ENCODE measurements around the gene SYK. TPM values are rescaled to one million over a fixed set of nuclear protein-coding genes. Genes with fewer than 3 reads are reported as not detected.

The SYK gene
- total and polyA plus RNA-seq, 7 experiments from 2014 or later = 0.26 to 71.6 (median 2.1) TPM

DNA sequence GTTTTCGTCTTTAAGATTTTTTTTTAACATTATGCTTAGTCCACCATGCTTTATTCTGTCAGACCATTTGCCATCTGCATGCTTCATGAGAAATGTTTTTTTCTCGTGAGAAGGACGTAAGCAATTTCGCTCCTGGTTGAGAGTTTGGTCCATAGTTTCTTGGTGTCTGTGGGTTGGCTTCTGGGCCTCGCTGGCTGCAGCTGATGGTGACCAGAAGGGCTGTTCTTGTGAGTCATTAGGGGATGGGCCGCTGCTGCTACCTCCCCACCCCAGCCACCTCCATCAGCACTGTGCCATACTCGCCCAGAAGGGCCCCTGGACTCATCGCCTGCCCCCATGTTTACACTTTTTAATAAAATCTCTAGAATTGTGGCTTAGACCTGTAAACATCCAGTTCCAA, 11.4 kb downstream of the SYK start:
- no peak overlapping the region for H3K4me3 Mint-ChIP-seq
- H3K27me3 ChIP-seq (ENCODE audit: control insufficient read depth in 2 of 2, insufficient read depth in 2 of 2, low read length in 2 of 2) = no peaks in the 10 kb centered on the region
- no peak overlapping the region for H3K27ac Mint-ChIP-seq
- no peak overlapping the region for H3K27ac ChIP-seq (ENCODE audit: low read depth, low read length)
- peaks cover 0 to 4% (median 0%) of the 10 kb centered on the region in 11 donors for H3K9me3 Mint-ChIP-seq
- ATAC-seq (no peak), DNase-seq (no peak)
- intact Hi-C loops (cut with micrococcal nuclease) = no loop called here
- ChIA-PET POLR2A (interaction anchor here (0.7 kb wide), 1 partner anchor 52 kb away, joined by 3 read pairs; no protein-coding TSS in a partner anchor), CTCF (no interaction called here)
- peaks cover 0 to 10% of the 10 kb centered on the region in 2 donors for H3K4me1 ChIP-seq (ENCODE audit: control insufficient read depth in 2 of 2, insufficient read depth in 2 of 2, low read length in 2 of 2)
- H3K9me3 ChIP-seq (ENCODE audit: control insufficient read depth in 2 of 3, low read length in 3 of 3) = no peaks in the 10 kb centered on the region
- H3K36me3 Mint-ChIP-seq = peaks cover 0 to 4% (median 2%) of the 10 kb centered on the region in 5 donors
- H3K36me3 ChIP-seq (ENCODE audit: control insufficient read depth in 2 of 3, insufficient read depth in 3 of 3, low read length in 3 of 3) = no peaks in the 10 kb centered on the region
- peaks cover 14 to 48% (median 17%) of the 10 kb centered on the region in 7 donors for H3K4me1 Mint-ChIP-seq
- peaks cover 18 to 31% (median 25%) of the 10 kb centered on the region in 5 donors for H3K27me3 Mint-ChIP-seq
- H3K4me3 ChIP-seq (ENCODE audit: low read length) = no peak overlapping the region

DNA sequence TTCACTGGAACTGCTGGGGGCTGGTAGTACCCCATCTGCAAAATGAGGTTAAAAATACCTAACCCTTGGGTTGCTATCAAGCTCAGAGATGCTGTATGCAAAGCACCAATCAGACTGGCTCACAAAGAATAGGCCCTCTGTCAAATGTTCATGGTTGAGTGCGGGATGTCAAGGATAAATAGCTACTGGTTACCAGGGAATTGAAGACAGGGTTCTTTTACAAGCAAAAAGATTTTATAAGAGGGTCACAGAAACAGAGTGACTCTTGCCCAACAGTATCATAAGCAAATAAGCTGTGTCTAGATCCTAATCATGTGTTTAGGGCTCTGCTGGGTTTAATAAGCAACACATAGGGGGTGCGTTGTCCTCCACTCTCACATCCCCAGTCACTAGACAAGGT, 11.9 kb downstream of the SYK start:
- Histone ChIP-seq H3K9me3 (ENCODE audit: control insufficient read depth in 2 of 3, low read length in 3 of 3) (no peaks in the 10 kb centered on the region), H3K27me3 (ENCODE audit: control insufficient read depth in 2 of 2, insufficient read depth in 2 of 2, low read length in 2 of 2) (no peaks in the 10 kb centered on the region), H3K36me3 (ENCODE audit: control insufficient read depth in 2 of 3, insufficient read depth in 3 of 3, low read length in 3 of 3) (no peaks in the 10 kb centered on the region), H3K27ac (ENCODE audit: low read depth, low read length) (no peak overlapping the region), H3K4me3 (ENCODE audit: low read length) (no peak overlapping the region), H3K4me1 (ENCODE audit: control insufficient read depth in 2 of 2, insufficient read depth in 2 of 2, low read length in 2 of 2) (peaks cover 0 to 10% of the 10 kb centered on the region in 2 donors)
- peaks cover 0 to 4% (median 0%) of the 10 kb centered on the region in 11 donors for H3K9me3 Mint-ChIP-seq
- H3K27me3 Mint-ChIP-seq = peaks cover 13 to 26% (median 20%) of the 10 kb centered on the region in 5 donors
- POLR2A ChIA-PET = interaction anchor here (0.7 kb wide), 1 partner anchor 51 kb away, joined by 3 read pairs; no protein-coding TSS in a partner anchor
- H3K36me3 Mint-ChIP-seq = peaks cover 0 to 4% (median 2%) of the 10 kb centered on the region in 5 donors
- DNase-seq = no peak
- no peak for ATAC-seq
- peaks cover 14 to 43% (median 17%) of the 10 kb centered on the region in 7 donors for H3K4me1 Mint-ChIP-seq
- H3K27ac Mint-ChIP-seq = peak overlapping the region in 1 of 9 donors; percentile 46
- intact Hi-C loops (cut with micrococcal nuclease) = no loop called here
- no peak overlapping the region for H3K4me3 Mint-ChIP-seq
- CTCF ChIA-PET = no interaction called here

DNA sequence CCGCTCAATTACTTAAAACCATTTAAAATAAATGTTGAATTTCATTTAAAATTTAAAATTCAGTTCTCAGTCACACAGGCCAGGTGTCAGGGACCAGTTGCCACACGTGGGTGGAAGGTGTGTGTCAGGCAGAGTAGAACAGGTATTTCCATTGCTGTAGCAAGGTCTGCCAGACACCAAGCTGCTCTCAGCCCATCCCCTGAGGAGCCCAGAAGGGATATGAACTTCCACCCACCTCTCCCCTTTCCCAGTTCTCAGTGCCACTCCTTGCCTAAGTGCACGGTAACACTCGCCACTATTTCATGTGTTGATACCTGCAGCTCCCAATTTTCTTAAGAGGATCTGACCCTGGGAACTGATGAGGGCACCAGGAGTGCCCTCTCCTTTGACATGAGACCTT, 12.7 kb downstream of the SYK start:
- H3K4me3 ChIP-seq (ENCODE audit: low read length) = no peak overlapping the region
- intact Hi-C loops (cut with micrococcal nuclease) = no loop called here
- peaks cover 0 to 10% of the 10 kb centered on the region in 2 donors for H3K4me1 ChIP-seq (ENCODE audit: control insufficient read depth in 2 of 2, insufficient read depth in 2 of 2, low read length in 2 of 2)
- Mint-ChIP-seq H3K27ac (no peak overlapping the region), H3K9me3 (peaks cover 0 to 4% (median 0%) of the 10 kb centered on the region in 11 donors), H3K4me3 (no peak overlapping the region), H3K4me1 (peaks cover 10 to 34% (median 17%) of the 10 kb centered on the region in 7 donors), H3K27me3 (peaks cover 5 to 17% (median 12%) of the 10 kb centered on the region in 5 donors), H3K36me3 (peaks cover 0 to 4% (median 2%) of the 10 kb centered on the region in 5 donors)
- no peaks in the 10 kb centered on the region for H3K36me3 ChIP-seq (ENCODE audit: control insufficient read depth in 2 of 3, insufficient read depth in 3 of 3, low read length in 3 of 3)
- CTCF ChIA-PET = no interaction called here
- no peak for DNase-seq
- H3K27me3 ChIP-seq (ENCODE audit: control insufficient read depth in 2 of 2, insufficient read depth in 2 of 2, low read length in 2 of 2) = no peaks in the 10 kb centered on the region
- POLR2A ChIA-PET = no interaction called here
- no peak for ATAC-seq
- no peaks in the 10 kb centered on the region for H3K9me3 ChIP-seq (ENCODE audit: control insufficient read depth in 2 of 3, low read length in 3 of 3)
- no peak overlapping the region for H3K27ac ChIP-seq (ENCODE audit: low read depth, low read length)

DNA sequence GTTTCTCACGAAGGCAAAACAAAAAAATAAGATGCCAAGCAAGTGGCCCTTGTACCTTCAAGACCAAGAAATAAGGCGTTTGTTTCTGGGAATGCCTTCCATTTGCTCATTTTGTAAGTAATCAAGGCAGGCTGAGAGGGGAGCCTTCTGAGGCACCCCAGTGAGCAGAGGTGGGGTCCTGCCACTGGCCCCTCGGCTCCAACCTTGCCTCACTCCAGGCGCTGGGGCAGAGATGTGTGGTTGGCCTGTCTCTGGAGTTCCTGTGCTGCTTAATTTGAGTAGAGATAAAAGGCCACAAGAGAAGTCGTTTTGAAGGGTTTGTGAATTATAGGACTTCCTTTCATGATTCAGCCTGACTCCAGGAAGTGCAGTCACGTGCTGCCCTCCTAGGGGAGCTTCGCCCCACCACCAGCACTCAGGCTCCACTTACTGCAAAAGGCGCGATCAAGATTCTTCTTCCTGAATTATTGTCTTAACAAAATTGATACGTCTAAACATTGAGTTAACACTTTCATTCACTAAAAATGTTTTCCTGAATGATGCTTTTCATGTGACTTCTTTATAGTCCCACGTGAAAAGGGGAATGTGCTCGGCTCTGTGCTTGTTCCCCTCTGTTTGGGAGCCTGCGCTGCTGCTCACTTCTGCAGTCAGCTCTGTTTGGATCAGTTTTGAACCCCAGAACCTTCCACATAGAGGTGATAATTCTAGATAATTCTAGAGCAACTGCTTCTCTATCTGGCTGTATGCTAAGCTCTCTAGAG, 13.7 kb downstream of the SYK start:
- ChIA-PET CTCF (interaction anchor here (0.9 to 1.1 kb wide), 2 partner anchors 14 to 1213 kb away, joined by 3 to 4 read pairs; no protein-coding TSS in a partner anchor), POLR2A (interaction anchor here (0.7 to 0.9 kb wide), 2 partner anchors 8 to 12 kb away, joined by 3 read pairs; no protein-coding TSS in a partner anchor)
- DNase-seq (peak in 5 of 9 donors; percentile 6 to 15 (median 9)), ATAC-seq (peak; percentile 82)
- Mint-ChIP-seq H3K36me3 (peaks cover 0 to 4% (median 2%) of the 10 kb centered on the region in 5 donors), H3K4me1 (peaks cover 8 to 28% (median 17%) of the 10 kb centered on the region in 7 donors), H3K4me3 (peak overlapping the region in 9 of 10 donors; percentile 61 to 77 (median 74)), H3K27ac (peak overlapping the region in 6 of 9 donors; percentile 2 to 83 (median 55)), H3K27me3 (peaks cover 0 to 12% (median 4%) of the 10 kb centered on the region in 5 donors), H3K9me3 (peaks cover 0 to 4% (median 0%) of the 10 kb centered on the region in 11 donors)
- Histone ChIP-seq H3K27me3 (ENCODE audit: control insufficient read depth in 2 of 2, insufficient read depth in 2 of 2, low read length in 2 of 2) (no peaks in the 10 kb centered on the region), H3K4me1 (ENCODE audit: control insufficient read depth in 2 of 2, insufficient read depth in 2 of 2, low read length in 2 of 2) (peaks cover 0 to 10% of the 10 kb centered on the region in 2 donors), H3K27ac (ENCODE audit: low read depth, low read length) (no peak overlapping the region), H3K4me3 (ENCODE audit: low read length) (no peak overlapping the region), H3K9me3 (ENCODE audit: control insufficient read depth in 2 of 3, low read length in 3 of 3) (no peaks in the 10 kb centered on the region), H3K36me3 (ENCODE audit: control insufficient read depth in 2 of 3, insufficient read depth in 3 of 3, low read length in 3 of 3) (no peaks in the 10 kb centered on the region)
- intact Hi-C loops (cut with micrococcal nuclease) = no loop called here

DNA sequence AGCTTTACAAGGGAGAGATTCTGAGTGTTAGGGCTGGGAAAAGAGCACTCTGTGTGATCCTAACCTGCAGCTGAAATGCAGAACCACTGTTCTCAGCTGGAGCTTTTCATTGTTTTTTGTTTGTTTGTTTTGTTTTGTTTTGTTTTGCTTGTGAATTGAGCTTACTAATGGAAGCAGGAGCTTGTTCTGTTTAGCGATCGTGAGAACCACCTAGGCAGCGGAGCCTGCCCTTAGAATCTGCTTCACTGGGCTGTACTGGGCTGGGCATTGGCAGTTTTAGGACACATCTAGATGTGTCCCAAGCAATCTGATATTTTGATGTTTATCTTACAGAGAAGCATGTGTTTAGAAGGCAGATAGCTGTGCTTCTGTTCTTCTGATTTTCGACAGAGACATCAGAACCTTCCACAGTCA, 14.3 kb downstream of the SYK start:
- CTCF ChIA-PET = interaction anchor here (0.9 to 1.1 kb wide), 2 partner anchors 14 to 1213 kb away, joined by 3 to 4 read pairs; no protein-coding TSS in a partner anchor
- H3K27me3 ChIP-seq (ENCODE audit: control insufficient read depth in 2 of 2, insufficient read depth in 2 of 2, low read length in 2 of 2) = no peaks in the 10 kb centered on the region
- H3K36me3 ChIP-seq (ENCODE audit: control insufficient read depth in 2 of 3, insufficient read depth in 3 of 3, low read length in 3 of 3) = no peaks in the 10 kb centered on the region
- H3K4me3 ChIP-seq (ENCODE audit: low read length) = no peak overlapping the region
- Mint-ChIP-seq H3K36me3 (peaks cover 0 to 4% (median 2%) of the 10 kb centered on the region in 5 donors), H3K4me1 (peaks cover 8 to 24% (median 17%) of the 10 kb centered on the region in 7 donors), H3K27me3 (peaks cover 0 to 8% (median 0%) of the 10 kb centered on the region in 5 donors), H3K27ac (peak overlapping the region in 3 of 9 donors; percentile 2 to 61 (median 49)), H3K9me3 (peaks cover 0 to 4% (median 0%) of the 10 kb centered on the region in 11 donors), H3K4me3 (peak overlapping the region in 5 of 10 donors; percentile 61 to 74 (median 66))
- H3K4me1 ChIP-seq (ENCODE audit: control insufficient read depth in 2 of 2, insufficient read depth in 2 of 2, low read length in 2 of 2) = peaks cover 0 to 10% of the 10 kb centered on the region in 2 donors
- no peaks in the 10 kb centered on the region for H3K9me3 ChIP-seq (ENCODE audit: control insufficient read depth in 2 of 3, low read length in 3 of 3)
- DNase-seq (no peak), ATAC-seq (peak; percentile 24)
- intact Hi-C loops (cut with micrococcal nuclease) = no loop called here
- POLR2A ChIA-PET = interaction anchor here (0.7 to 0.9 kb wide), 2 partner anchors 9 to 12 kb away, joined by 3 read pairs; no protein-coding TSS in a partner anchor
- no peak overlapping the region for H3K27ac ChIP-seq (ENCODE audit: low read depth, low read length)

DNA sequence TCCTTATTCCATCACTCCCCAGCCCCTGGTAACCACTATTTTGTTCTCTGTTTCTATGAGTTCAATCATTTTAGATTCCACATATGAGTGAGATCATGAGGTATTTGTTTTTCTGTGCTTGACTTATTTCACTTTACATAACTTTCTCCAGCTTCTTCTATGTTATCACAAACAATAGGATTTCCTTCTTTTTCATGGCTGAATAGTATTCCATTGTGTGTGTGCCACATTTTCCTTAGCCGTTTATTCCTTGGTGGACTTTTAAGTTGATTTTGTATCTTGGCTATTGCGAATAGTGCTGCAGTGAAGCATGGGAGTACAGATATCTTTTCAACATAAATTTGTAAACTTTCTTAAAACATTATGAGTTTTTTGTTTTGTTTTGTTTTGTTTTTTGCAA, 15.1 kb downstream of the SYK start:
- Histone ChIP-seq H3K9me3 (ENCODE audit: control insufficient read depth in 2 of 3, low read length in 3 of 3) (no peaks in the 10 kb centered on the region), H3K36me3 (ENCODE audit: control insufficient read depth in 2 of 3, insufficient read depth in 3 of 3, low read length in 3 of 3) (no peaks in the 10 kb centered on the region), H3K27ac (ENCODE audit: low read depth, low read length) (no peak overlapping the region), H3K4me3 (ENCODE audit: low read length) (no peak overlapping the region), H3K27me3 (ENCODE audit: control insufficient read depth in 2 of 2, insufficient read depth in 2 of 2, low read length in 2 of 2) (no peaks in the 10 kb centered on the region), H3K4me1 (ENCODE audit: control insufficient read depth in 2 of 2, insufficient read depth in 2 of 2, low read length in 2 of 2) (peaks cover 0 to 10% of the 10 kb centered on the region in 2 donors)
- peaks cover 0 to 4% (median 2%) of the 10 kb centered on the region in 5 donors for H3K36me3 Mint-ChIP-seq
- H3K27me3 Mint-ChIP-seq = peaks cover 0 to 11% (median 0%) of the 10 kb centered on the region in 5 donors
- DNase-seq = no peak
- CTCF ChIA-PET = no interaction called here
- peaks cover 0 to 4% (median 0%) of the 10 kb centered on the region in 11 donors for H3K9me3 Mint-ChIP-seq
- H3K27ac Mint-ChIP-seq = no peak overlapping the region
- intact Hi-C loops (cut with micrococcal nuclease) = no loop called here
- peaks cover 8 to 24% (median 17%) of the 10 kb centered on the region in 7 donors for H3K4me1 Mint-ChIP-seq
- ATAC-seq = no peak
- H3K4me3 Mint-ChIP-seq = peak overlapping the region in 1 of 10 donors; percentile 40
- POLR2A ChIA-PET = no interaction called here

All from naive thymus-derived CD4-positive, alpha-beta T cell (primary cell).